Measurements from ENCODE around the gene FZD10.

FZD10 gene

DNA sequence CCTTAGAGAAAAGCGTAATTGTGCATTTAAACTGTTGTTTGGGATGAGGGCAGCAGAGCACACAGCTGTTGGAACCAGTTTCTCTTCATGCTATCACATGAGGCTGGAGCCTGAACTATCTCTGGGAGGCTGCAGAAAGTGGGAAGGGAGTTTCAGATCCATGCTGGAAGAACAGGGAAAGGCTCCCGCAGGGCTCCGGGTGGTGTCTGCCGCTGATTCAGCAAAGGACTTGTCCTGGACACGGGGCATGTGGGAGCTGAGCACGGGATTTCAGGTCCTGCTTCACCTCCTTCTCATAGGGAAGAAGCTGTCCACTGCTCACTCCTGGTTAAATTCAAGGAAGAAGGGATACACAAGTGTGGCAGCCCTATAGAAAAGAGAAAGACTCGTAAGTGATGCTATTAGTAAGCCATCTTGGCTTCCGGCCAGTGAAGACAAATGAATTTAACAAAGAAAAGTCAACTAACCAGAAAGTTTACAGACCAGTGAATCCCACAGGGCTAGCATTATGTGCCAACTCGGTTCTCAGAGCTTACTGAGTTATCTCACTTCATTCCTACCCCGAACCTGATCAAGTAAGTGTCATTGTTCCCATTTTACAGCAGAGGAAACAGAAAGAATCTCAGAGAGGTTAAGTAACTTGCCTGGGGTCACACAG, 6.7 kb upstream of the FZD10 start:
- no peak for DNase-seq

- no peak for DNase-seq
These were observed 5.5 kb upstream of the FZD10 start for GRCh38 chr12:130156652-130157275.

GRCh38 chr12:130157998-130158753, 4.1 kb upstream of the FZD10 start:
- DNase-seq, result no peak

- no peak for DNase-seq
These were observed 3.6 kb upstream of the FZD10 start for GRCh38 chr12:130158754-130159059.

DNA sequence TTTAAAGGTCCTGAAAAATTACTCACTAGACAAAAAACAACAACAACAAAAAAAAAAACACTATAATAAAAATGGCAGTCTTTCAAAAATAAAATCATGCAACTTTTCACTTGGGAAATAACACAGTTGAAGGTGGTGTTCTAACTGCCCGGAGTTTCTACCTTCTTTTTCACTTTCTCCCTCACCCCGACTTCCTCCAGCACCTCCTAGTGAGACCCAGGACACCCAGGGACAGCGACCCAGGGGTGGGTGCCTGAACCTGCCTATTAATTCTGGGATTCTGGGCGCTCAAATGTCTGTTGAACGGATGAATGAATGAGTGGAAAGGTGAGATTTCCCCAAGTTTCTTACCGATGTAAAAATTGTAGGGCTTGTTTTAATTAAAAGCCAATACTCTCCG, 2.0 kb upstream of the FZD10 start:
- no peak for DNase-seq

- no peak for DNase-seq
These were observed 1.5 kb upstream of the FZD10 start for GRCh38 chr12:130160711-130161231.

DNA sequence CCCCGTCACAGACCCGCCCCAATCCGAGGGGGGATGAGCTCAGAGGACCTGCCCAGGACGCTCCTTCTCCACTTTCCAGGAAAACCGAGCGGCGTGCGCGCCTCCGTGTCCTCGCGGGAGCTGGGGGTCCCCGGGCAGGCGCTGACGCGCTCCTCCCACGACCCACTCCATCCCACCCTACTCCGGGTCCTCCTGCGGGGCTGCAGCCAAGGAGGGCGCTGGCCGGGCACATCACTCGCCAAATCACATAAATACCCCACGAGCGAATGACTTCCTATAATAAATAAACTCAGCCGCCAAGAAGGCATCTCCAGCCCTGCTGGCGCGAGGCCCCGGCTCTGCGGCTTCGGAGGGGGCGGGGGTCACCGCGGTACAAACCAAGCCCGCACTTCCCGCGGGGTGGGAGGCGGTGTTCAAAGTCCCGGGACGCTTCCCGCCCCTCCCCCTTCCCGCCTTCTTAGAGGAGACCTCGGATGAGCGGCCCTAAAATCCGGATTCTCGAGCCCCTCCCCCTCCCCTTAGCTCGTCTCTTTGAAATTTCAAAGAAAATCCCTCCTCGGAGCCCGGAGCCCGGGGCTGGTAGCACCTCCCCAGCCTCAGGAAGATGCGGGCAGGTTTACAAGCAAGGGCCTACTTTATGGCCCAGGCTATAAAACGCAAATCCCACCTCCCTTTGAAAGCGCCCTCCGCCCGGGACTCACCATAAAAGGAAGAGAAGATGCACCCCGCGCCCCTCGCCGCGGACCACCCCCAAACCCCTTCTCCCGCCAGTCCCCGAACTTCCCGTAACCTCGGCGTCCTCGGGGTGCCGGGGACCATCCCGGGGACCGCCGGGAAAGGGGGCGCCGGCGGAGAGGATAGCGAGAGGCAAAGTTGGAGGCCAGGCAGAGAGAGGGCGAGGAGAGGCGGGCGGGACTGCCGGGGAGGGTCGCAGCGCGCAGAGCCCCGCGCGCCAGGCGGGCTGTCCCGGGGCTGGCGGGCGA, 712 bp upstream of the FZD10 start:
- no peak for DNase-seq

DNA sequence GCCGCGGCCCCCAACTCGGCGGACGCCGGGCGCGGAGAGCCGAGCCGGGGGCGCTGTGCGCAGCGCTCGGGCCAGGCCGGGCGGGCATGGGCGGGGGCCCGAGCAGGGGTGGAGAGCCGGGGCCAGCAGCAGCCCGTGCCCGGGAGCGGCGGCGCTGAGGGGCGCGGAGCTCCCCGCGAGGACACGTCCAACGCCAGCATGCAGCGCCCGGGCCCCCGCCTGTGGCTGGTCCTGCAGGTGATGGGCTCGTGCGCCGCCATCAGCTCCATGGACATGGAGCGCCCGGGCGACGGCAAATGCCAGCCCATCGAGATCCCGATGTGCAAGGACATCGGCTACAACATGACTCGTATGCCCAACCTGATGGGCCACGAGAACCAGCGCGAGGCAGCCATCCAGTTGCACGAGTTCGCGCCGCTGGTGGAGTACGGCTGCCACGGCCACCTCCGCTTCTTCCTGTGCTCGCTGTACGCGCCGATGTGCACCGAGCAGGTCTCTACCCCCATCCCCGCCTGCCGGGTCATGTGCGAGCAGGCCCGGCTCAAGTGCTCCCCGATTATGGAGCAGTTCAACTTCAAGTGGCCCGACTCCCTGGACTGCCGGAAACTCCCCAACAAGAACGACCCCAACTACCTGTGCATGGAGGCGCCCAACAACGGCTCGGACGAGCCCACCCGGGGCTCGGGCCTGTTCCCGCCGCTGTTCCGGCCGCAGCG, 639 bp downstream of the FZD10 start:
- no peak for DNase-seq

DNA sequence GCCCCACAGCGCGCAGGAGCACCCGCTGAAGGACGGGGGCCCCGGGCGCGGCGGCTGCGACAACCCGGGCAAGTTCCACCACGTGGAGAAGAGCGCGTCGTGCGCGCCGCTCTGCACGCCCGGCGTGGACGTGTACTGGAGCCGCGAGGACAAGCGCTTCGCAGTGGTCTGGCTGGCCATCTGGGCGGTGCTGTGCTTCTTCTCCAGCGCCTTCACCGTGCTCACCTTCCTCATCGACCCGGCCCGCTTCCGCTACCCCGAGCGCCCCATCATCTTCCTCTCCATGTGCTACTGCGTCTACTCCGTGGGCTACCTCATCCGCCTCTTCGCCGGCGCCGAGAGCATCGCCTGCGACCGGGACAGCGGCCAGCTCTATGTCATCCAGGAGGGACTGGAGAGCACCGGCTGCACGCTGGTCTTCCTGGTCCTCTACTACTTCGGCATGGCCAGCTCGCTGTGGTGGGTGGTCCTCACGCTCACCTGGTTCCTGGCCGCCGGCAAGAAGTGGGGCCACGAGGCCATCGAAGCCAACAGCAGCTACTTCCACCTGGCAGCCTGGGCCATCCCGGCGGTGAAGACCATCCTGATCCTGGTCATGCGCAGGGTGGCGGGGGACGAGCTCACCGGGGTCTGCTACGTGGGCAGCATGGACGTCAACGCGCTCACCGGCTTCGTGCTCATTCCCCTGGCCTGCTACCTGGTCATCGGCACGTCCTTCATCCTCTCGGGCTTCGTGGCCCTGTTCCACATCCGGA, 1.4 kb downstream of the FZD10 start:
- DNase-seq, result no peak

- no peak for DNase-seq
These were observed 1.9 kb downstream of the FZD10 start for GRCh38 chr12:130164216-130164542.

GRCh38 chr12:130164936-130165335, 2.7 kb downstream of the FZD10 start:
- no peak for DNase-seq

GRCh38 chr12:130166306-130166705, 4.0 kb downstream of the FZD10 start:
- DNase-seq, result no peak

DNA sequence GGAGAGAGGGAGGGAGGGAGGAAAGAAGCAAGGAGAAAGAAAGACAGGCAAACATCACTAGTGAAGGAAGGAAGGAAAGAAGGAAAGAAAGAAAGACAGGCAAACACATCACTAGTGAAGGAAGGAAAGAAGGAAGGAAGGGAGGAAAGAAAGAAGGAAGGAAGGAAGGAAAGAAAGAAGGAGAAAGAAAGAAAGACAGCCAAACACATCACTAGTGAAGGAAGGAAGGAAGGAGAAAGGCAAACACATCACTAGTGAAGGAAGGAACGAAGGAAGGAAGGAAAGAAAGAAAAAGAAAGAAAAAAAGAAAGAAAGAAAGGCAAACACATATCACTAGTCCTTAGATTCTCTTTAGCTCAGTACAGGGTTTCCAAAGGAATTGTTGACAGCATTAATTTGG, 5.3 kb downstream of the FZD10 start:
- no peak for DNase-seq

GRCh38 chr12:130169256-130169655, 7.0 kb downstream of the FZD10 start:
- no peak for DNase-seq

DNA sequence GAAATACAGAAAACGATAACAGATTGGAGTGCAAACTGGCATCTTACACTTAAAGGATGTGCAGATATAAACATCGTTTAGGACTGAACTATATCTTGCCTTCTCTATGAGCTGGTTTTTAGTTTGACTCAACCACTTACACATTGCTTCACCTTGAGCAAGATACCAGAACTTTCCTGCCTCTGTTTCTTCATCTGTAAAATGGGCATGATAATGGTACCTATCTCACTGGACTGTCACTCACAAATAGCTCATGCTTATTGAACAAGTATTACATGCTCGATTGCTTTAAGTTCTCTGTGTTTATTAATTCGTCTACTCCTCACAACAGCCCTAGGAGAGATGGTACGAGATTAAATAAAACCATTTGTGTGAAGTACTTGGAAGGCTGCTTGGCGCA, 7.7 kb downstream of the FZD10 start:
- no peak for DNase-seq

GRCh38 chr12:130170611-130171010, 8.3 kb downstream of the FZD10 start:
- no peak for DNase-seq

- DNase-seq, result no peak
These were observed 15.5 kb downstream of the FZD10 start for GRCh38 chr12:130177635-130178242.

GRCh38 chr12:130178282-130178681, 16.0 kb downstream of the FZD10 start:
- DNase-seq, result no peak

DNA sequence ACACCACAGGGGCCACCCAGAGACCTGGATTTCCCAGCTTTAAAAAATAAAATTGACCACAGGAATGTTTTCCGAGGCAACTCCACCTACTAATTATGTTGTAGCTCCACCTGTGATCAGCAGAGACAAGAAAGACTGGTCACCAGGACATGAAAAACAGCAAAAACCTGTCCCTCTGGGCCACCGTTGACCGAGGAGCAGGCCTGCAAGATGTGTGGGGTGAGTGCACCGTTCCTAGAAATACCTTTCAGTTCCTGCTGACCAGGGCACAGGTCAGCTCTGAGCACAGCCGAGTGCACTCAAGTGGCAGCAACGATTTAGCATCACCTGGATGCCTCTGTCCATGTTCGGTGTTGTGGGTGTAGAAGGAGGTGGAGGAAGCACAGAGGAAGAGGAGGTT, 16.9 kb downstream of the FZD10 start:
- DNase-seq, result no peak

DNA sequence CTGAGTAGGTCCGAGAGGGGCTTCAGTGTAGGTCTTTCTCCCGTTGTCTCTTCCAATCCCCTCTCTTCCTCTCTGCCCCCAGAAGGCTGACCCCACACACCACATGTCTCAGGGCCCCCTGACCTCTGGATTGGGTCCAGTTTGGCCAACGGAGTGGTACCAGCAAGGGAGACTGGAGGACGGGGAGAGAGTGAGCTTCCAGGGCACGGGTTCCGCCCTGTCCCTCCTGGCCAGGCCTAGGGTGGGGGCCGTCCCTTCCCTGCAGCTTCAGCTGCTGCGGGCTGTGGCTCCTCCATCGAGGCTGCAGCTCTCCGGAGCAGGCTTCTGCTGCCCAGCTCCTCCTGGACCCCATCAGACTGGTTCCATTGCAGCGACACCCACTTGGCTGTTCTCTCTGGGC, 17.4 kb downstream of the FZD10 start:
- DNase-seq, result no peak

DNA sequence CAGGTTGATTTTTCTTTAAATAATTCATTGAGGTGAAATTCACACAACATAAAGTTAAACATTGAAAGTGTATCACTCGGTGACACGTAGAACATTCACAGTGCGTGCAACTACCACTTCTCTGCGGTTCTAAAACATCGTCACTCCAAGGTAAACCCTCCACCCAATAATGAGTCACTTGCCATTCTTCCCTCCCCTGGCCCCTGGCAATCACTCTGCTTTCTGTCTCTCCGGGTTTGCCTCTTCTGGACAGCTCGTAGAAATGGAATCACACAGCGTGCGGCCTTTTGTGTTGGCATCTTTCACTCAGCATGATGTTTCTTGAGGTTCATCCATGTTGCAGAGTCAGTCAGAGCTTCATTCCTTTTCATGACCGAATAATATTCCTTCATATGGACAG, 18.9 kb downstream of the FZD10 start:
- DNase-seq, result no peak
